Sigmoid colon (tissue), 7 donors: ENCODE results near the gene ACE. TPM values are rescaled to one million over a fixed set of nuclear protein-coding genes. Genes with fewer than 3 reads are reported as not detected.

Experiments used
- DNase-seq: peaks from one replicate; pipeline ENCODE4 v3.0.0-alpha.2; 2019
- H3K27ac ChIP-seq, 4 donors: fragments of 200-600 bp; sonication (generic); one replicate each; pipeline ENCODE4 v1.5.1; 2016 to 2019; ENCODE audit warnings: mild to moderate bottlenecking in 1 of 4
- H3K27me3 ChIP-seq, 3 donors: fragments of 200-600 bp; sonication (generic); one replicate each; pipeline ENCODE4 v1.5.1; 2019; ENCODE audit warnings: mild to moderate bottlenecking in 1 of 3
- H3K36me3 ChIP-seq, 4 donors: fragments of 200-600 bp; sonication (generic); one replicate each; pipeline ENCODE4 v1.5.1; 2016 to 2019
- H3K4me1 ChIP-seq, 4 donors: fragments of 200-600 bp; sonication (generic); one replicate each; pipeline ENCODE4 v1.5.1; 2017 to 2019
- H3K4me3 ChIP-seq, 4 donors: fragments of 200-600 bp; sonication (generic); one replicate each; pipeline ENCODE4 v1.5.1; 2017 to 2019; ENCODE audit warnings: mild to moderate bottlenecking in 2 of 4, moderate library complexity in 1 of 4
- H3K9me3 ChIP-seq, 4 donors: fragments of 200-600 bp in 3 of 4; sonication (generic) in 3 of 4; one replicate each; pipeline versions ENCODE4 v1.5.1 to v1.6.1; 2013 to 2019
- EP300 ChIP-seq, 4 donors: sonication (generic); formaldehyde crosslinking; IDR thresholded peaks; one replicate each; pipeline ENCODE4 v1.6.1; 2017; ENCODE audit warnings: antibody characterized with exemption in 4 of 4
- POLR2A ChIP-seq, 2 donors: fragments of 450-650 bp; IDR thresholded peaks; one replicate each; pipeline ENCODE4 v1.6.1; 2016; ENCODE audit warnings: antibody characterized with exemption in 2 of 2, mild to moderate bottlenecking in 2 of 2, moderate library complexity in 2 of 2
- POLR2AphosphoS5 ChIP-seq, 4 donors: sonication (generic); formaldehyde crosslinking; IDR thresholded peaks; one replicate each; pipeline ENCODE4 v1.6.1; 2017; ENCODE audit warnings: antibody characterized with exemption in 4 of 4
- WGBS, 2 donors: extraction: QIAGEN DNeasy Blood & Tissue Kit; methylation state at CpG; one replicate each; pipeline ENCODE4 v1.1.7; 2013; 5-methylcytosine and 5-hydroxymethylcytosine counted together
- intact Hi-C: fragments of 100-400 bp; cut with DNase I; formaldehyde crosslinking; loops from one replicate; pipeline ENCODE4 v1.15.1; 2023
- polyA plus RNA-seq, 3 donors: library from polyadenylated mRNA; stranded (reverse); fragments of 200-250 nt; gene quantifications; one replicate each; pipeline ENCODE4 v1.2.3, GENCODE V29; 2013
- total RNA-seq, 4 donors: library from RNA; depleted of rRNA; stranded (reverse); fragments of >200 nt; gene quantifications; one replicate each; pipeline ENCODE4 v1.1.0, GENCODE V29; 2016
- TF ChIP-seq, protein P1 (sequence below), 4 experiments: fragments of 450-650 bp in 3 of 4; fragments of 200-600 bp in 1 of 4; IDR thresholded peaks; one replicate each; pipeline ENCODE4 v1.5.1; 2016 to 2019; ENCODE audit warnings: antibody characterized with exemption in 4 of 4, mild to moderate bottlenecking in 3 of 4, moderate library complexity in 2 of 4
- donor health status: healthy with polysubstance abuse.
- donor health status: Bipolar disorder and iron deficiency.
- donor health status: healthy.

Gene ACE
- total and polyA plus RNA-seq, 7 donors, result 1.4 to 24.9 (median 2.5) TPM

DNA sequence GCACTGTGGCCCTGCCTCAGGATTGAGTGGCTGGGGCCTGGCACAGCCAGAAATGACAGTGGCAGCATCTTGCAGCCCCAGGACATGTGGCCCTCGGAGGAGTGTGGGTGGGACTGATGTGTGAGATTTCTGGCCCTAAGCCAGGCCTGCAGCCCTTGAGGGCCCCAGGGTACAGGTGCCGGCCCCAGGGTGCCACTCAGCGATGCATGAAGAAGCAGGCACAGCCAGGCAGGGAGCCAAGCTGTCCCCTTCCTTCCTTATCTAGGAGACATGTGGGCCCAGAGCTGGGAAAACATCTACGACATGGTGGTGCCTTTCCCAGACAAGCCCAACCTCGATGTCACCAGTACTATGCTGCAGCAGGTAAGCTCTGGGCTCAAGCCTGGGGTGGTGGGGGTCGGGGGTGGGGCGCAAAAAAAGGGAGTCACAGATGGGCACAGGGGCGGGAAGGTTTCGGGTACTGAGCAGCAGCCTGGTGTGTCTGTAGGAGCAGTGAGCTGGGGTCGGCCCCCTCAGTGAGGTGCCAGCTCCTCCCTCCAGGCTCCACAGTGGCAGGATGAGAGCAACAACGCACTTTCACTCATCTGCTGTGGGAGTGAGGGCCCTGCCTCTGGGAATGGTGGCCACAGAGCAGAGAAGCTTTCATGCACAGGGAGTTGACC lies 4.1 kb downstream of the ACE start:
- Histone ChIP-seq H3K9me3 (no peaks in the 10 kb centered on the region), H3K4me3 (no peak overlapping the region), H3K4me1 (peaks cover 0 to 25% (median 21%) of the 10 kb centered on the region in 4 donors), H3K27ac (no peak overlapping the region), H3K27me3 (peaks cover 22 to 60% (median 36%) of the 10 kb centered on the region in 3 donors), H3K36me3 (no peaks in the 10 kb centered on the region)
- 81 to 84% methylated on average over 11 of the region's 11 CpGs for WGBS, 2 donors
- intact Hi-C loops, result no loop called here
- no peak for DNase-seq
- TF ChIP-seq POLR2AphosphoS5 (IDR thresholded peaks at IDR 0.05), result no peak
- no peak for TF ChIP-seq EP300 (IDR thresholded peaks at IDR 0.05)
- TF ChIP-seq, protein P1, sequence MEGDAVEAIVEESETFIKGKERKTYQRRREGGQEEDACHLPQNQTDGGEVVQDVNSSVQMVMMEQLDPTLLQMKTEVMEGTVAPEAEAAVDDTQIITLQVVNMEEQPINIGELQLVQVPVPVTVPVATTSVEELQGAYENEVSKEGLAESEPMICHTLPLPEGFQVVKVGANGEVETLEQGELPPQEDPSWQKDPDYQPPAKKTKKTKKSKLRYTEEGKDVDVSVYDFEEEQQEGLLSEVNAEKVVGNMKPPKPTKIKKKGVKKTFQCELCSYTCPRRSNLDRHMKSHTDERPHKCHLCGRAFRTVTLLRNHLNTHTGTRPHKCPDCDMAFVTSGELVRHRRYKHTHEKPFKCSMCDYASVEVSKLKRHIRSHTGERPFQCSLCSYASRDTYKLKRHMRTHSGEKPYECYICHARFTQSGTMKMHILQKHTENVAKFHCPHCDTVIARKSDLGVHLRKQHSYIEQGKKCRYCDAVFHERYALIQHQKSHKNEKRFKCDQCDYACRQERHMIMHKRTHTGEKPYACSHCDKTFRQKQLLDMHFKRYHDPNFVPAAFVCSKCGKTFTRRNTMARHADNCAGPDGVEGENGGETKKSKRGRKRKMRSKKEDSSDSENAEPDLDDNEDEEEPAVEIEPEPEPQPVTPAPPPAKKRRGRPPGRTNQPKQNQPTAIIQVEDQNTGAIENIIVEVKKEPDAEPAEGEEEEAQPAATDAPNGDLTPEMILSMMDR (IDR thresholded peaks at IDR 0.05), result no peak
- no peak for TF ChIP-seq POLR2A (IDR thresholded peaks at IDR 0.05)

DNA sequence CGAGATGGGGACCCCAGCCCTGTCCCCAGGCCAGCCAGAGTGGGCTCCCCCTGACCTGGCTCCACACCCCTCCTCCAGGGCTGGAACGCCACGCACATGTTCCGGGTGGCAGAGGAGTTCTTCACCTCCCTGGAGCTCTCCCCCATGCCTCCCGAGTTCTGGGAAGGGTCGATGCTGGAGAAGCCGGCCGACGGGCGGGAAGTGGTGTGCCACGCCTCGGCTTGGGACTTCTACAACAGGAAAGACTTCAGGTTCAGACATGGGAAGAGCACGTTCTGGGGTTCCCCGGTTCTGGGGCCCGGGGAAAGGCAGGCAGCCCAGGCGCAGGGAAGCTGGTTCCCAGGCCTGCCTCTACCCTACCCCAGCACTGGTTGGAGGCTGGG lies 4.6 kb downstream of the ACE start:
- TF ChIP-seq, protein P1 (IDR thresholded peaks at IDR 0.05), result no peak
- TF ChIP-seq POLR2A (IDR thresholded peaks at IDR 0.05), result no peak
- no peak for TF ChIP-seq EP300 (IDR thresholded peaks at IDR 0.05)
- no peak for TF ChIP-seq POLR2AphosphoS5 (IDR thresholded peaks at IDR 0.05)
- Histone ChIP-seq H3K36me3 (no peaks in the 10 kb centered on the region), H3K4me3 (no peak overlapping the region), H3K9me3 (no peaks in the 10 kb centered on the region), H3K27me3 (peaks cover 22 to 54% (median 33%) of the 10 kb centered on the region in 3 donors), H3K4me1 (peaks cover 0 to 21% (median 18%) of the 10 kb centered on the region in 4 donors), H3K27ac (no peak overlapping the region)
- DNase-seq, result no peak
- intact Hi-C loops, result no loop called here
- 92 to 94% methylated on average over 16 of the region's 16 CpGs for WGBS, 2 donors

DNA sequence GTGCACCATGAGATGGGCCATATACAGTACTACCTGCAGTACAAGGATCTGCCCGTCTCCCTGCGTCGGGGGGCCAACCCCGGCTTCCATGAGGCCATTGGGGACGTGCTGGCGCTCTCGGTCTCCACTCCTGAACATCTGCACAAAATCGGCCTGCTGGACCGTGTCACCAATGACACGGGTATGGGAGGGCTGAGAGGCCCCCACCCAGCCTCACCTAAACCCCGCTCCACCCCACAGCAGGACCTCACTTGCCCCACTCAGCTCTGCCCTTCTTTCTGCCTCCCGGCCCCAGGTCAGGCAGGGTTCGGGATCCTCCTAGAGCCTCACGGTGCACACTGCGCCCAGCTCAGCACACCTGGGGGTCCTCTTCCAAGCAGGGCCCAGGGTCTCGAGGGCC lies 5.6 kb downstream of the ACE start:
- Histone ChIP-seq H3K9me3 (no peaks in the 10 kb centered on the region), H3K27ac (no peak overlapping the region), H3K4me3 (no peak overlapping the region), H3K4me1 (peaks cover 0 to 11% (median 8%) of the 10 kb centered on the region in 4 donors), H3K27me3 (peaks cover 11 to 44% (median 23%) of the 10 kb centered on the region in 3 donors), H3K36me3 (no peaks in the 10 kb centered on the region)
- no peak for TF ChIP-seq POLR2A (IDR thresholded peaks at IDR 0.05)
- no peak for TF ChIP-seq EP300 (IDR thresholded peaks at IDR 0.05)
- TF ChIP-seq, protein P1 (IDR thresholded peaks at IDR 0.05), result no peak
- no peak for TF ChIP-seq POLR2AphosphoS5 (IDR thresholded peaks at IDR 0.05)
- DNase-seq, result no peak
- intact Hi-C loops, result no loop called here
- WGBS, 2 donors, result 90 to 95% methylated on average over 16 of the region's 16 CpGs

DNA sequence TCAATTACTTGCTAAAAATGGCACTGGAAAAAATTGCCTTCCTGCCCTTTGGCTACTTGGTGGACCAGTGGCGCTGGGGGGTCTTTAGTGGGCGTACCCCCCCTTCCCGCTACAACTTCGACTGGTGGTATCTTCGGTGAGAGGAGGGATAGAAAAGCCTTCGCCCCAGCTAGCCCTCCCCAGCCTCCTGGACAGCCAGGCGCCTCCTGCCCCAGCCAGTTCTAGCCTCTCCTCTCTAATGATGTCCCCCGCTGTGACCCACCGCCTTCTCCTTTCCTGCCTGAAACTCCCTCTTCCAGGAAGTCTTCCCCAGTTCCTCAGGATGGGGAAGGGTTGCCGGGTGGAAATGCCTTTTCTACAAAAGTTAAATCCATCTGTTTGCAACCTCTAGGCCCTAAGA lies 6.2 kb downstream of the ACE start:
- H3K27ac ChIP-seq, result no peak overlapping the region
- H3K4me1 ChIP-seq, result peaks cover 0 to 6% (median 3%) of the 10 kb centered on the region in 4 donors
- WGBS, 2 donors, result 93 to 95% methylated on average over 10 of the region's 10 CpGs
- H3K36me3 ChIP-seq, result no peaks in the 10 kb centered on the region
- TF ChIP-seq EP300 (IDR thresholded peaks at IDR 0.05) (no peak), POLR2A (IDR thresholded peaks at IDR 0.05) (no peak), POLR2AphosphoS5 (IDR thresholded peaks at IDR 0.05) (no peak)
- TF ChIP-seq, protein P1 (IDR thresholded peaks at IDR 0.05), result no peak
- no peak for DNase-seq
- H3K9me3 ChIP-seq, result no peaks in the 10 kb centered on the region
- peaks cover 7 to 39% (median 18%) of the 10 kb centered on the region in 3 donors for H3K27me3 ChIP-seq
- intact Hi-C loops, result no loop called here
- H3K4me3 ChIP-seq, result no peak overlapping the region
